ENCODE results near the gene MAS1. TPM values are rescaled to one million over a fixed set of nuclear protein-coding genes. Genes with fewer than 3 reads are reported as not detected.

MAS1 gene
- total RNA-seq, 2 donors from 2014 or later, result not detected

- H3K4me1 ChIP-seq, result no peaks in the 10 kb centered on the region
- no peaks in the 10 kb centered on the region for H3K27me3 ChIP-seq
- DNase-seq (ENCODE audit: low spot score), result no peak
- H3K9me3 ChIP-seq, result no peaks in the 10 kb centered on the region
- H3K27ac ChIP-seq, result no peak overlapping the region
- H3K4me3 ChIP-seq, result no peak overlapping the region
- TF ChIP-seq CTCF (IDR thresholded peaks at IDR 0.05), result no peak
- no peaks in the 10 kb centered on the region for H3K36me3 ChIP-seq
Observed at GRCh38 chr6:159894991-159895390, 4.2 kb downstream of the MAS1 start.

DNA sequence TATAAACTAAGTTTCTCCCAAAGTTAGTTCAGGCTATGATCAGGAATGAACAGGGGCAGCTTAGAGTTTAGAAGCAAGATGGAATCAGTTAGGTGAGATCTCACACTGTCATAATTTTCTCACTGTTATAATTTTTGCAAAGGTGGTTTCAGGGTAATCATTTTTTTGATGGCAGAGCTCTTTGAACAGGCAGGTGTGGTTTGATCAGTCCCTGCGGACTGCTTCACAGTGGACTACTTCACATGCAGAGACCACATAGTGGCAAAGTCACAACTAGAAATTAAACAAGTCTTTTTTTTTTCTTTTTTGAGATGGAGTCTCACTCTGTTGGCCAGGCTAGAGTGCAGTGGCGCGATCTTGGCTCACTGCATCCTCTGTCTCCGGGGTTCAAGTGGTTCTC lies 6.8 kb downstream of the MAS1 start:
- Histone ChIP-seq H3K27ac (no peak overlapping the region), H3K36me3 (no peaks in the 10 kb centered on the region), H3K27me3 (no peaks in the 10 kb centered on the region), H3K4me1 (no peaks in the 10 kb centered on the region), H3K4me3 (no peak overlapping the region), H3K9me3 (no peaks in the 10 kb centered on the region)
- TF ChIP-seq CTCF (IDR thresholded peaks at IDR 0.05), result no peak
- no peak for DNase-seq (ENCODE audit: low spot score)

DNA sequence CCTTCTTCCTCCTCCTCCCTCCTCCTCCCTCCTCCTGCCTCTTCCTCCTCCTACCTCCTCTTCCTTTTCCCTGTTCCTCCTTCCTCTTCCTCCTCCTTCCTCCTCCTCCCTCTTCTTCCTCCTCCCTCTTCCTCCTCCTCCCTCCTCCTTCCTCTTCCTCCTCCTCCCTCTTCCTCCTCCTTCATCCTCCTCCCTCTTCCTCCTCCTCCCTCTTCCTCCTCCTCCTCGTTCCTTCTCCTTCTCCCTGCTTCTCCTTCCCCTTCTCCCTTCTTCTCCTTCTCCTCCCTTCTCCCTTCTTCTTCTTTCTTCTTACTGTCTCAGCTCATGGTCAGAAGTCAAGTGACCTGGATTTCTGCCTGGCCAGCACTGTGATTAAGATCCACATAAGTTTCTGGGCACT lies 7.7 kb downstream of the MAS1 start:
- no peak for TF ChIP-seq CTCF (IDR thresholded peaks at IDR 0.05)
- no peaks in the 10 kb centered on the region for H3K4me1 ChIP-seq
- no peak overlapping the region for H3K27ac ChIP-seq
- H3K36me3 ChIP-seq, result no peaks in the 10 kb centered on the region
- DNase-seq (ENCODE audit: low spot score), result no peak
- no peaks in the 10 kb centered on the region for H3K9me3 ChIP-seq
- H3K4me3 ChIP-seq, result no peak overlapping the region
- H3K27me3 ChIP-seq, result no peaks in the 10 kb centered on the region

- no peak for DNase-seq (ENCODE audit: low spot score)
- H3K9me3 ChIP-seq, result no peaks in the 10 kb centered on the region
- H3K4me3 ChIP-seq, result no peak overlapping the region
- TF ChIP-seq CTCF (IDR thresholded peaks at IDR 0.05), result no peak
- H3K4me1 ChIP-seq, result no peaks in the 10 kb centered on the region
- no peaks in the 10 kb centered on the region for H3K27me3 ChIP-seq
- H3K27ac ChIP-seq, result no peak overlapping the region
- H3K36me3 ChIP-seq, result no peaks in the 10 kb centered on the region
Observed at GRCh38 chr6:159899994-159900745, 9.4 kb downstream of the MAS1 start.

DNA sequence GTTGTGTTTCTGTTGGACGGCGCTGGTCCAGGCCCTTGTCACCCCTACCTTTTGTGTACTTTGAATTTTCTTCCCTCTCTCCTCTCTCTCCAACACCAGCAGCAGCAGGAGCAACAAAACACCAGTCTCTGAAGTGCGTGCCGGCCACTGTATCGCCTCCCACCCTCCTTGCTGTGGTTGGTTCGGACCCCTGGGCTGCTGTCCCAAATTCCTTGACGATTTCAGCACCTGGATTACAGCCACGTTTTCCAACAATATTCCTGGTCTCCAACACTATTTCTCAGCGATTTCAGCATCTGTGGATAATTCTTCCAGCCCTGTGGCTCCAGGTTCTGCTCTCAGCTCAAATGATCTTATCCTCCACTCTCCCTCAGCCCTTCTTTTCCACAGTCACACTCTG lies 11.8 kb downstream of the MAS1 start:
- no peak for TF ChIP-seq CTCF (IDR thresholded peaks at IDR 0.05)
- DNase-seq (ENCODE audit: low spot score), result no peak
- Histone ChIP-seq H3K4me3 (no peak overlapping the region), H3K9me3 (no peaks in the 10 kb centered on the region), H3K27me3 (no peaks in the 10 kb centered on the region), H3K4me1 (no peaks in the 10 kb centered on the region), H3K27ac (no peak overlapping the region), H3K36me3 (no peaks in the 10 kb centered on the region)

- H3K9me3 ChIP-seq, result no peaks in the 10 kb centered on the region
- no peaks in the 10 kb centered on the region for H3K4me1 ChIP-seq
- H3K4me3 ChIP-seq, result no peak overlapping the region
- no peaks in the 10 kb centered on the region for H3K36me3 ChIP-seq
- no peak for TF ChIP-seq CTCF (IDR thresholded peaks at IDR 0.05)
- H3K27me3 ChIP-seq, result no peaks in the 10 kb centered on the region
- no peak overlapping the region for H3K27ac ChIP-seq
- no peak for DNase-seq (ENCODE audit: low spot score)
Observed at GRCh38 chr6:159904497-159904911, 13.7 kb downstream of the MAS1 start.

Measured in right atrium auricular region (tissue), 2 donors.